ENCODE data around the gene TMEM51.

Gene TMEM51, protein sequence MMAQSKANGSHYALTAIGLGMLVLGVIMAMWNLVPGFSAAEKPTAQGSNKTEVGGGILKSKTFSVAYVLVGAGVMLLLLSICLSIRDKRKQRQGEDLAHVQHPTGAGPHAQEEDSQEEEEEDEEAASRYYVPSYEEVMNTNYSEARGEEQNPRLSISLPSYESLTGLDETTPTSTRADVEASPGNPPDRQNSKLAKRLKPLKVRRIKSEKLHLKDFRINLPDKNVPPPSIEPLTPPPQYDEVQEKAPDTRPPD

DNA sequence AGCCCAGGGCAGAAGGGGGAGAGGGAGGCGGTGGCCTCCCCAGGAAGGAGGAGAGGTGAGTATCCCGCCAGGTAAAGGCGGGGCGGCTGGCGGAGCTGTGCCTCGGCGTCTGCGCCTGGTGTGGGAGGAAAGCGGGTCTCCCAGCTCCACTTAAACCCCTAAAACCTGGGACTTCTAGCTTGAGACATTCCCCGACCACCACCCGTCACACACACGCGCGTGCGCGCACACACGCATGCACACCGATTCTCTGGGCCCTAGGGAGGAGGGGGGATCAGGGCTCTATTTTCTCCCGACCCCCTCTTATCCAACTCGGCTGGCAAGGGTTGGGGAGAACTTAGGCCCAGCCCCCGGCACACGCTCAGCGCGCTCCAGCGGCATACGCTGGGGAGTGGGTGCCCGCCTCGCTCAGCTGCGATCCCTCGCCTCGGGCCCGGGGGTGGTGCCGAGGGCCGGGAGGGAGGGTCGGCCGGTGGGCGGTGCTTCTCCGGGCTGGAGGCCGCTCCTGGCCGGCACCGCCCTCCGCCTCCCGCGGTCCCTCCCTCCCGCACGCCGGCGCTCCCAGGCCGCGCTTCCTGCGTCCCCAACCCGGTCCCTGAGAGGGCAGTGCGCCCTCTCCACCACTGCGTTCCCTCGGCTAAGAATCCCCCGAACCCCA, at the start of gene TMEM51:
Gene TMEM51 (plus strand): TSS at position 564 of the 658 bp plus-strand sequence. CDS start 61,341 bp downstream, outside the sequence.
- Histone ChIP-seq H3K79me2 (ENCODE audit: insufficient read depth, low read length) (no peaks in the 10 kb centered on the region), H3K27me3 (ENCODE audit: low read length) (no peaks in the 10 kb centered on the region), H3K9me3 (ENCODE audit: insufficient read depth, low read length) (no peaks in the 10 kb centered on the region), H3K36me3 (ENCODE audit: low read length) (no peaks in the 10 kb centered on the region), H3F3A (ENCODE audit: insufficient read depth) (no peaks in the 10 kb centered on the region), H3K27ac (ENCODE audit: low read depth, low read length) (no peak within 1 kb of the TSS), H3K9me2 (replicated peaks; ENCODE audit: insufficient read depth, low read length) (no peaks in the 10 kb centered on the region), H3K4me3 (ENCODE audit: insufficient read depth, low read length, poor library complexity, severe bottlenecking) (no peak within 1 kb of the TSS), H4K20me1 (ENCODE audit: low read depth, low read length) (no peaks in the 10 kb centered on the region), H3K9ac (ENCODE audit: low read length) (no peak within 1 kb of the TSS), H2AFZ (ENCODE audit: low read depth, low read length, severe bottlenecking) (no peak within 1 kb of the TSS), H3K4me2 (ENCODE audit: low read depth, low read length, poor library complexity, severe bottlenecking) (no peak within 1 kb of the TSS)
- TF ChIP-seq, protein P1, sequence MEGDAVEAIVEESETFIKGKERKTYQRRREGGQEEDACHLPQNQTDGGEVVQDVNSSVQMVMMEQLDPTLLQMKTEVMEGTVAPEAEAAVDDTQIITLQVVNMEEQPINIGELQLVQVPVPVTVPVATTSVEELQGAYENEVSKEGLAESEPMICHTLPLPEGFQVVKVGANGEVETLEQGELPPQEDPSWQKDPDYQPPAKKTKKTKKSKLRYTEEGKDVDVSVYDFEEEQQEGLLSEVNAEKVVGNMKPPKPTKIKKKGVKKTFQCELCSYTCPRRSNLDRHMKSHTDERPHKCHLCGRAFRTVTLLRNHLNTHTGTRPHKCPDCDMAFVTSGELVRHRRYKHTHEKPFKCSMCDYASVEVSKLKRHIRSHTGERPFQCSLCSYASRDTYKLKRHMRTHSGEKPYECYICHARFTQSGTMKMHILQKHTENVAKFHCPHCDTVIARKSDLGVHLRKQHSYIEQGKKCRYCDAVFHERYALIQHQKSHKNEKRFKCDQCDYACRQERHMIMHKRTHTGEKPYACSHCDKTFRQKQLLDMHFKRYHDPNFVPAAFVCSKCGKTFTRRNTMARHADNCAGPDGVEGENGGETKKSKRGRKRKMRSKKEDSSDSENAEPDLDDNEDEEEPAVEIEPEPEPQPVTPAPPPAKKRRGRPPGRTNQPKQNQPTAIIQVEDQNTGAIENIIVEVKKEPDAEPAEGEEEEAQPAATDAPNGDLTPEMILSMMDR (IDR thresholded peaks at IDR 0.05; ENCODE audit: insufficient read depth, low read length, poor library complexity, severe bottlenecking), result no peak
- TF ChIP-seq EZH2phosphoT487 (conservative IDR thresholded peaks at IDR 0.05; ENCODE audit: low read length), result no peak

- TF ChIP-seq, protein P1 (IDR thresholded peaks at IDR 0.05; ENCODE audit: insufficient read depth, low read length, poor library complexity, severe bottlenecking), result no peak
- no peak for TF ChIP-seq EZH2phosphoT487 (conservative IDR thresholded peaks at IDR 0.05; ENCODE audit: low read length)
- Histone ChIP-seq H3K9me3 (ENCODE audit: insufficient read depth, low read length) (no peaks in the 10 kb centered on the region), H3K27me3 (ENCODE audit: low read length) (no peaks in the 10 kb centered on the region), H2AFZ (ENCODE audit: low read depth, low read length, severe bottlenecking) (no peak overlapping the region), H3K36me3 (ENCODE audit: low read length) (no peaks in the 10 kb centered on the region), H4K20me1 (ENCODE audit: low read depth, low read length) (no peaks in the 10 kb centered on the region), H3F3A (ENCODE audit: insufficient read depth) (no peaks in the 10 kb centered on the region), H3K27ac (ENCODE audit: low read depth, low read length) (no peak overlapping the region), H3K79me2 (ENCODE audit: insufficient read depth, low read length) (no peaks in the 10 kb centered on the region), H3K4me3 (ENCODE audit: insufficient read depth, low read length, poor library complexity, severe bottlenecking) (no peak overlapping the region), H3K4me2 (ENCODE audit: low read depth, low read length, poor library complexity, severe bottlenecking) (no peak overlapping the region), H3K9ac (ENCODE audit: low read length) (no peak overlapping the region), H3K9me2 (replicated peaks; ENCODE audit: insufficient read depth, low read length) (no peaks in the 10 kb centered on the region)
These were observed 49.6 kb upstream of the TMEM51 start for GRCh38 chr1:15103906-15104305.

DNA sequence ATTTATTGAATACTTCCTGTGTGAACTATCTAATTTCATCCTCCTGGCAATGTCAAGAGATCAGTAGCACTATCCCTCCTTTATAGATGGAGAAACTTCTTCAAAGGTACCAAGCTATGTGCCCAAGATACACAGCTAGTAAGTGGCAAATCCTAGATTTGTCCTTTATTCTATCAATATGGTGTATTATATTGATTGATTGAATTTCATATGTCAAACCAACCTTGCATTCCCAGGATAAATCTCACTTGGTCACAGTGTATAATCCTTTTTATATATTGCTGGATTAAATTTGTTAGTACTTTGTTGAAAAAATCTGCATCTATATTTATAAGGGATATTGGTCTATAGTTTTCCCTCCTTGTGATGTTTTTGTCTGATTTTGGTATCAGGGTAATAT, 48.8 kb upstream of the TMEM51 start:
- Histone ChIP-seq H3K4me3 (ENCODE audit: insufficient read depth, low read length, poor library complexity, severe bottlenecking) (no peak overlapping the region), H3K36me3 (ENCODE audit: low read length) (no peaks in the 10 kb centered on the region), H3K27me3 (ENCODE audit: low read length) (no peaks in the 10 kb centered on the region), H3K9me2 (replicated peaks; ENCODE audit: insufficient read depth, low read length) (no peaks in the 10 kb centered on the region), H4K20me1 (ENCODE audit: low read depth, low read length) (no peaks in the 10 kb centered on the region), H3K9me3 (ENCODE audit: insufficient read depth, low read length) (no peaks in the 10 kb centered on the region), H3K4me2 (ENCODE audit: low read depth, low read length, poor library complexity, severe bottlenecking) (no peak overlapping the region), H3K79me2 (ENCODE audit: insufficient read depth, low read length) (no peaks in the 10 kb centered on the region), H3K9ac (ENCODE audit: low read length) (no peak overlapping the region), H3K27ac (ENCODE audit: low read depth, low read length) (no peak overlapping the region), H2AFZ (ENCODE audit: low read depth, low read length, severe bottlenecking) (no peak overlapping the region), H3F3A (ENCODE audit: insufficient read depth) (no peaks in the 10 kb centered on the region)
- TF ChIP-seq EZH2phosphoT487 (conservative IDR thresholded peaks at IDR 0.05; ENCODE audit: low read length), result no peak
- TF ChIP-seq, protein P1 (IDR thresholded peaks at IDR 0.05; ENCODE audit: insufficient read depth, low read length, poor library complexity, severe bottlenecking), result no peak
